K562 (cell line): Measurements from ENCODE around the gene DNAAF2.

Experiments used
- BHLHE40 ChIP-seq: IDR thresholded peaks from 2 replicates; pipeline ENCODE4 v1.6.1; 2011; ENCODE audit warnings: low read length, improper control_type of control experiment
- ERF ChIP-seq: fragments of 450-650 bp; formaldehyde crosslinking; IDR thresholded peaks from 2 replicates; pipeline ENCODE4 v1.4.0; 2020; ENCODE audit warnings: mild to moderate bottlenecking, mixed read lengths
- FOXM1 ChIP-seq, 2 experiments: fragments of 450-650 bp in 1 of 2; sonication (generic) in 1 of 2; formaldehyde crosslinking in 1 of 2; IDR thresholded peaks; 2 replicates each; pipeline versions ENCODE4 v1.6.1 to v1.9.0; 2017 to 2022; ENCODE audit warnings: low read depth in 2 of 2, mild to moderate bottlenecking in 2 of 2, missing genetic modification reagents in 1 of 2, moderate library complexity in 1 of 2
- MYC ChIP-seq, 2 experiments: fragments of 250-450 bp in 1 of 2; sonication (Bioruptor Pico) in 1 of 2; IDR thresholded peaks; 2 replicates each; pipeline versions ENCODE4 v1.5.1 to v1.6.1; 2012 to 2021; ENCODE audit warnings: low read depth in 2 of 2, borderline replicate concordance in 1 of 2, improper control_type of control experiment in 1 of 2, low read length in 1 of 2, mild to moderate bottlenecking in 1 of 2, moderate library complexity in 1 of 2
- NRF1 ChIP-seq, 2 experiments: fragments of 450-650 bp; IDR thresholded peaks in 1 of 2; conservative IDR thresholded peaks in 1 of 2; 2 replicates each; pipeline ENCODE4 v1.6.1; 2014; ENCODE audit warnings: mild to moderate bottlenecking in 2 of 2
- POLR2A ChIP-seq: fragments of 450-650 bp; conservative IDR thresholded peaks from 2 replicates; pipeline ENCODE4 v1.6.1; 2016
- POLR2AphosphoS5 ChIP-seq: IDR thresholded peaks from 2 replicates; pipeline ENCODE4 v1.6.1; 2011; ENCODE audit warnings: mild to moderate bottlenecking, low read depth, low read length, moderate library complexity; ENCODE audit not compliant: control insufficient read depth, insufficient read depth
- SIN3A ChIP-seq, 2 experiments: fragments of 150-350 bp in 1 of 2; IDR thresholded peaks; 2 replicates each; pipeline ENCODE4 v1.6.1; 2011 to 2016; ENCODE audit warnings: borderline replicate concordance in 2 of 2, low read depth in 2 of 2, low read length in 2 of 2, mild to moderate bottlenecking in 2 of 2, moderate library complexity in 2 of 2; ENCODE audit not compliant: control insufficient read depth in 1 of 2
- U2AF2 ChIP-seq: fragments of 200-400 bp; formaldehyde crosslinking; optimal IDR thresholded peaks from 2 replicates; pipeline ENCODE3; 2017; ENCODE audit warnings: low read depth, mild to moderate bottlenecking, low read length
- ZNF324 ChIP-seq: fragments of 250-450 bp; sonication (Bioruptor Pico); IDR thresholded peaks from 2 replicates; pipeline ENCODE4 v1.4.0; 2020; ENCODE audit warnings: mild to moderate bottlenecking
- TF ChIP-seq, protein P1 (sequence below): fragments of 450-650 bp; IDR thresholded peaks from one replicate; pipeline ENCODE4 v1.6.1; 2018; ENCODE audit warnings: mild to moderate bottlenecking, moderate library complexity; ENCODE audit not compliant: partially characterized antibody
- TF ChIP-seq, protein P2 (sequence below), 3 experiments: IDR thresholded peaks in 2 of 3; conservative IDR thresholded peaks in 1 of 3; 2 replicates each; pipeline ENCODE4 v1.5.1; 2011 to 2012; ENCODE audit warnings: low read length in 3 of 3, mild to moderate bottlenecking in 3 of 3, control low read depth in 2 of 3, improper control_type of control experiment in 1 of 3, inconsistent platforms in 1 of 3, low read depth in 1 of 3, mixed read lengths in 1 of 3, moderate library complexity in 1 of 3; ENCODE audit not compliant: insufficient read depth in 2 of 3

DNA sequence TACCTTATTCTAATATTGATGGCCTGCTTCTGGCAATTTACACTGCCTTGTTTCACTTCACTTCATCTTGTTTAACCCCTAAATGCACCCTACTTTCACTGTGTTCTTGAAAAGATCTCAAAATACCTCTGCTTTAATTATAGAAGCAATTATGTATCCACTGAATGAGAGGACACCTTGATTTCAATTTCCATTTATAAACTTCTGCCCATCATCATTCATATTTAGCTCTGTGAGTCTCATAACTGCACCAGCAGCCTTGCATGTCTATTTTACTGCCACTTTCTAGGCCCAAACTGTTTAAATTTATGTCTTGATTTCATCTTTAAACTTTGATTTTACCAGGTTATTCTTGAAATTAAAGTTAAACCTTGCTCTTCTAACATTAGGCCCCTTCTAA is 7.1 kb upstream of the DNAAF2 start:
- TF ChIP-seq, protein P1, sequence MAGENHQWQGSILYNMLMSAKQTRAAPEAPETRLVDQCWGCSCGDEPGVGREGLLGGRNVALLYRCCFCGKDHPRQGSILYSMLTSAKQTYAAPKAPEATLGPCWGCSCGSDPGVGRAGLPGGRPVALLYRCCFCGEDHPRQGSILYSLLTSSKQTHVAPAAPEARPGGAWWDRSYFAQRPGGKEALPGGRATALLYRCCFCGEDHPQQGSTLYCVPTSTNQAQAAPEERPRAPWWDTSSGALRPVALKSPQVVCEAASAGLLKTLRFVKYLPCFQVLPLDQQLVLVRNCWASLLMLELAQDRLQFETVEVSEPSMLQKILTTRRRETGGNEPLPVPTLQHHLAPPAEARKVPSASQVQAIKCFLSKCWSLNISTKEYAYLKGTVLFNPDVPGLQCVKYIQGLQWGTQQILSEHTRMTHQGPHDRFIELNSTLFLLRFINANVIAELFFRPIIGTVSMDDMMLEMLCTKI, result no peak
- no peak for TF ChIP-seq BHLHE40
- no peak for TF ChIP-seq U2AF2
- TF ChIP-seq, protein P2, sequence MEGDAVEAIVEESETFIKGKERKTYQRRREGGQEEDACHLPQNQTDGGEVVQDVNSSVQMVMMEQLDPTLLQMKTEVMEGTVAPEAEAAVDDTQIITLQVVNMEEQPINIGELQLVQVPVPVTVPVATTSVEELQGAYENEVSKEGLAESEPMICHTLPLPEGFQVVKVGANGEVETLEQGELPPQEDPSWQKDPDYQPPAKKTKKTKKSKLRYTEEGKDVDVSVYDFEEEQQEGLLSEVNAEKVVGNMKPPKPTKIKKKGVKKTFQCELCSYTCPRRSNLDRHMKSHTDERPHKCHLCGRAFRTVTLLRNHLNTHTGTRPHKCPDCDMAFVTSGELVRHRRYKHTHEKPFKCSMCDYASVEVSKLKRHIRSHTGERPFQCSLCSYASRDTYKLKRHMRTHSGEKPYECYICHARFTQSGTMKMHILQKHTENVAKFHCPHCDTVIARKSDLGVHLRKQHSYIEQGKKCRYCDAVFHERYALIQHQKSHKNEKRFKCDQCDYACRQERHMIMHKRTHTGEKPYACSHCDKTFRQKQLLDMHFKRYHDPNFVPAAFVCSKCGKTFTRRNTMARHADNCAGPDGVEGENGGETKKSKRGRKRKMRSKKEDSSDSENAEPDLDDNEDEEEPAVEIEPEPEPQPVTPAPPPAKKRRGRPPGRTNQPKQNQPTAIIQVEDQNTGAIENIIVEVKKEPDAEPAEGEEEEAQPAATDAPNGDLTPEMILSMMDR (IDR thresholded peaks at IDR 0.05 in 2 of 3, conservative IDR thresholded peaks at IDR 0.05 in 1 of 3; ENCODE audit: insufficient read depth in 2 of 3, low read depth in 1 of 3, low read length in 3 of 3), result no peak
- no peak for TF ChIP-seq ERF (CRISPR knock-in tag)
- no peak for TF ChIP-seq SIN3A (IDR thresholded peaks at IDR 0.05; ENCODE audit: borderline replicate concordance in 2 of 2, control insufficient read depth in 1 of 2, low read depth in 2 of 2, low read length in 2 of 2)
- TF ChIP-seq MYC (IDR thresholded peaks at IDR 0.05; ENCODE audit: low read depth, low read length), result no peak
- TF ChIP-seq MYC (CRISPR knock-in tag; IDR thresholded peaks at IDR 0.05; ENCODE audit: borderline replicate concordance, low read depth), result no peak
- TF ChIP-seq NRF1 (conservative IDR thresholded peaks at IDR 0.05 in 1 of 2, IDR thresholded peaks at IDR 0.05 in 1 of 2), result no peak
- no peak for TF ChIP-seq FOXM1 (IDR thresholded peaks at IDR 0.05; ENCODE audit: low read depth)
- no peak for TF ChIP-seq FOXM1 (CRISPR knock-in tag; IDR thresholded peaks at IDR 0.05; ENCODE audit: low read depth)
- TF ChIP-seq POLR2A, result no peak
- no peak for TF ChIP-seq ZNF324
- TF ChIP-seq POLR2AphosphoS5, result no peak
